Measurements from ENCODE around the gene HNRNPH2.

HNRNPH2 gene

GRCh38 chrX:101395789-101396188, 12.2 kb upstream of the HNRNPH2 start:
- DNase-seq (ENCODE audit: low read depth, low spot score), result no peak

GRCh38 chrX:101397779-101398178, 10.2 kb upstream of the HNRNPH2 start:
- no peak for DNase-seq (ENCODE audit: low read depth, low spot score)

DNA sequence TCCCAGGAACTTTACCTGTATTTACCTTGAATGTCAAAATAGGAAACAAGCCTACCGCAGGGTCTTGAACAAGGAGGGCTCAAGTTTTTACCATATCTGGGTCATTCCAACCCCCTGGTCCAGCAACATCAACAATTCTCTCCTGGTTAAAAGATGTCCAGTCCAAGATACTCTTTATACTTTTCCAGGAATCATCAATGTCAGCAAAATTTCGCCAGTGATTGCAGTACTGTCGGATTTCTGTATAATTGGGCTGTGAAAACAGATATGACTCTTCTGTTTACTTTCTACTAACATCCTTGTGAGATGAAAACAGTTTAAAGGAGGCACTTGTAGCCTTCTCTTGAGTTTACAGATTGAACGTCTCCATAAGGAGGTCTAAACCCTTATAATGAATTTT, 9.3 kb upstream of the HNRNPH2 start:
- DNase-seq (ENCODE audit: low read depth, low spot score), result no peak

DNA sequence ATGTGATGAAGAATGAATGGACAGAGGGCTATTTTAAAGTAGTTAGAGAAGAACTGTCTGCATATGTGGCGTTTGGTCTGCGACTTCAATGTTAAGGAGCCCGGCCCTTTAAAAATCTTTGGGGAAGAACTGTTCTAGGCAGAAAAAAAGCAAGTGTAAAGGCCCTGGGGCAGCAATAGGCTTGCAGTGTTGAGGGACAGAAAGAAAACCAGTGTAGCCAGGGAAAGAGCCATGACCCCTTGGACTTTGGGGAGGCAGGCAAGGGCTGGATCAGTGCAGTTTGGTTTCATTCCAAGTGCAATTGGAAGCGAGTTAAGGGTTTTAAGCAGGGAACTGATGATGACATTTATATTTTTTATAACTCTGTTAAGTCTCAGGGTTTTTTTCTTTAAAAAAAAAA, 8.2 kb upstream of the HNRNPH2 start:
- DNase-seq (ENCODE audit: low read depth, low spot score), result no peak

DNA sequence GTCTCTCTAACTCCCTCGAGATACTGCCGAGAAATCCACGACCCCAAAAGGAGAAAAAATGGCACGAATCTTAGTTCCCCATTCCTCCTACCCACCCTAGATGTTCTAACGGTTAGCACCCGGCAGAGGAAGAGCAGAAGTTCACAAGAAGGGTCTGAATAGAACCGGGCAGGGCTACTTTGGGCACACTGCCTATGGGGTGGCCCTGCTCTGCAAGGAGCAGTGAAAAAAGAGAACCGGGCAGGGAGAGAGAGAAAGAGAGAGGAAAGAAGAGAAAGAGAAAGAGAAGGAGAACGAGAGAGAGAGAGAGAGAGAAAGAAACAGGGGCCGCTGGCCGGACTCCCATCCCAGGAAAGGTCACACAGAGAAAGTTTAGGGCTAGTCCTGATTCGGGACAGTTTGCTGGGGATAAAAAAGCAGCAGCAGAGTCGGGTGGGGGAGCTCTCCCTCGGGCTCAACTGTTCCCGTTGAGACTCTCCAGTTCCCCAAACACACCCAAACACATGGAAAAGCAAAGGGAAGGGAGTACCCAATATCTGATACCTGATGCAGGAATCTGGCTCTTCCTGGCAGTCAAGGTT, 765 bp upstream of the HNRNPH2 start:
- DNase-seq (ENCODE audit: low read depth, low spot score), result no peak

- DNase-seq (ENCODE audit: low read depth, low spot score), result no peak
Measured at GRCh38 chrX:101408532-101408841, 465 bp downstream of the HNRNPH2 start.

- DNase-seq (ENCODE audit: low read depth, low spot score), result no peak
Measured at GRCh38 chrX:101409043-101409442, 1.0 kb downstream of the HNRNPH2 start.

DNA sequence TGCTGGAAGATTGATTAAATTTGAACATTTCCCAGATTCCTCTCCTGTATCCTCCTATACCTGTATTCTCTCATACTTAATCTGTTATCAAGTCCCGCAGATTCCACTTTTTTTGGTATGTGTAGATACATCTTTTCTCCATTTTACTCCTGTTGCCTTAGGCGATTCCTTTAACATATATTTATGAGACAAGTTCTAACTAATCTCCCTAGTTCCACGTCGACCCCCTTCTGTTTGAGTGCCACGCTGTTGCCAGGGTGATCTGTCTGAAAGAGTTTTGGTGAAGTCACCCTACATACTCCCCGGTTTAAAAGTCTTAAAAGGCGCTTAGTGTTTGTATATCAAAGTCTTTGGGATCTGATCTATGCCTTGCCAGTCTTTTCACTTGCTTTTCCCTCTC, 2.4 kb downstream of the HNRNPH2 start:
- no peak for DNase-seq (ENCODE audit: low read depth, low spot score)

DNA sequence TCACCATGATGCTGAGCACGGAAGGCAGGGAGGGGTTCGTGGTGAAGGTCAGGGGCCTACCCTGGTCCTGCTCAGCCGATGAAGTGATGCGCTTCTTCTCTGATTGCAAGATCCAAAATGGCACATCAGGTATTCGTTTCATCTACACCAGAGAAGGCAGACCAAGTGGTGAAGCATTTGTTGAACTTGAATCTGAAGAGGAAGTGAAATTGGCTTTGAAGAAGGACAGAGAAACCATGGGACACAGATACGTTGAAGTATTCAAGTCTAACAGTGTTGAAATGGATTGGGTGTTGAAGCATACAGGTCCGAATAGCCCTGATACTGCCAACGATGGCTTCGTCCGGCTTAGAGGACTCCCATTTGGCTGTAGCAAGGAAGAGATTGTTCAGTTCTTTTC, 4.0 kb downstream of the HNRNPH2 start:
- no peak for DNase-seq (ENCODE audit: low read depth, low spot score)

- no peak for DNase-seq (ENCODE audit: low read depth, low spot score)
Measured at GRCh38 chrX:101415180-101416145, 7.4 kb downstream of the HNRNPH2 start.

GRCh38 chrX:101416691-101417090, 8.7 kb downstream of the HNRNPH2 start:
- DNase-seq (ENCODE audit: low read depth, low spot score), result no peak

DNA sequence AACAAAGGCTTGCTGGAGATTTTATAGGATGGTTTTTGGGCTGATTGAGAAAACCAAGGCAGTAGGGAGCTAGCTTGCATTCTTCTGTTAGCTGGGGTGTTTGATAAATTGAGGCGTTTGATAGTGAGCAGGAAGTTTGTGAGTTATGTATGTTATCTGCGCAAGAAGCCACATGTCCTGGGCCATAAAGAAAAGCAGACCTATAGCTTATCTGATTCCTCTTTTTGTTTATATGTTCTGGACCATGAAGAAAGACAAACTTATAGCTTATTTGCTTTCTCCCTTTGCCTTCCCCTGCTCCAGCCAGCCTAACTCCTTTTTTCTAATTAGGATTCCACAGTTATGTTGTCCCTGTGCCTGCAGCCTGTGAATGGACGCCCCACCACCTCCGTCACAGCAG, 9.2 kb downstream of the HNRNPH2 start:
- no peak for DNase-seq (ENCODE audit: low read depth, low spot score)

GRCh38 chrX:101417981-101418841, 10.2 kb downstream of the HNRNPH2 start:
- no peak for DNase-seq (ENCODE audit: low read depth, low spot score)

GRCh38 chrX:101419489-101419888, 11.5 kb downstream of the HNRNPH2 start:
- no peak for DNase-seq (ENCODE audit: low read depth, low spot score)

- no peak for DNase-seq (ENCODE audit: low read depth, low spot score)
Measured at GRCh38 chrX:101427954-101428353, 19.9 kb downstream of the HNRNPH2 start.

DNA sequence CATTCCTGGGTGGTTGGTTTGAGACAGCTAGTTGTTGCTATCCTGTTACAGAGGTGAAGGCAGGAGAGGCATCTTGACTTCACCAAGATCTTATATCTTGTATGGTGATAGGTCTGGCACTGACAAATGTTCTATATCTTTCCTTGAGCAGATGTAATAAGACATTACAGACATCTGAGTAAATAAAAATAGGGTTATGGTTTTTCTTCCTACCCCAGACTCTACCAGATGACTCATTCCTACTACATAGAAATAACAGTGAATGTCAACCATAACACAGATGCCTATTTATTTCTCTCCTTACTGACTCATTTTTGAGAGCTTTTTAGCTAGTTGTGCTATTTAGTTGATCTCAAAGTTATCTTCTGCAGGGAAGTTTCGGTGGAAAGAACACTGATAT, 21.9 kb downstream of the HNRNPH2 start:
- DNase-seq (ENCODE audit: low read depth, low spot score), result peak; percentile 39

- DNase-seq (ENCODE audit: low read depth, low spot score), result no peak
Measured at GRCh38 chrX:101430457-101431078, 22.5 kb downstream of the HNRNPH2 start.

GRCh38 chrX:101442085-101442484, 34.1 kb downstream of the HNRNPH2 start:
- no peak for DNase-seq (ENCODE audit: low read depth, low spot score)

DNA sequence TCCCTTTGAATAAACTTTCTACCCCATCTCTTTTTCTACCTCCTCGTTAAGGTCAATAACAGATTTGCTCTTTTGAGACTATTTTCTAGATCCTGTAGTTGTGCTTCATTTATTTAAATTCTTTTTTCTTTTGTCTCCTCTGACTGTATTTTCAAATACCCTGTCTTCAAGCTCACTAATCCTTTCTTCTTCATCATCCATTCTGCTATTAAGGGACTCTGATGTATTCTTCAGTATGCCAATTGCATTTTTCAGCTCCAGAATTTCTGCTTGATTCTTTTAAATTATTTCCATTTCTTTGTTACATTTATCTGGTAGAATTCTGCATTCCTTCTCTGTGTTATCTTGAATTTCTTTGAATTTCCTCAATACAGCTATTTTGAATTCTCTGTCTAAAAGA, 41.3 kb downstream of the HNRNPH2 start:
- DNase-seq (ENCODE audit: low read depth, low spot score), result no peak

DNA sequence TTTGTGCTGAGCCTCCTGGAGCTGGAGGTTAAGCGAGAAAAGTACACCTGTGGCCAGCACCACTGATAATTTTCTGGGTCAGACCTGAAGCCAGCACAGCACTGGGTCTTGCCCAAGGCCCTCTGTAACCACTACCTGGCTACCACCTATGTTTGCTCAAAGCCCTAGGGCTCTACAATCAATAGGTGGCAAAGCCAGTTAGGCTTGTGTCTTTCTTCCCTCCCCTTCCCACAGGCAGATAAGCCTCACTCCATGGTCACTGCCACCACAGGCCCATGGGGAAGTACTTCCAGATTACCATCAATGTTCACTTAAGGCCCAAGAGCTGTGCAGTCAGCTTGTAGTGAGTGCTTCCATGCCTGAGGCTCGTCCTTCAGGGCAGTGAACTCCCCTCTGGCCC, 42.1 kb downstream of the HNRNPH2 start:
- DNase-seq (ENCODE audit: low read depth, low spot score), result no peak

GRCh38 chrX:101450961-101451360, 42.9 kb downstream of the HNRNPH2 start:
- DNase-seq (ENCODE audit: low read depth, low spot score), result no peak

DNA sequence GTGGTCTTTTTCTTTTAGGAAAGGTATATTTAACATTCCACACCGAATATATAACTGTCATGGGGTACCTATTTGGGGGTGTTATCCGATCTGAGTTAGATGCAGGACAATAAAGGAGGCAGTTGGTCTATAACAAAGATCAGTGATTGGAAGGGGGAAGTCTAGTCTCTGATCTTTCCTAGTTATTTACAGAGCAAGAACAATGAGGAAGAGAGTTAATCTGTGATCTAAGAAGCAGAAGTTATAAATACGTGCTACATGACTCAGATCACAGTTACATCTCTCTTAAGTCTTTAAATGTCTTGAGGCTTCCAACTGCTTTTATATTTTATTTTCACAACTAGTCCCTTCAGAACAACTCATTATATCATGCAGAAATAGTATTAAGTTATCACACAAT, 44.0 kb downstream of the HNRNPH2 start:
- DNase-seq (ENCODE audit: low read depth, low spot score), result no peak
